ENCODE data around the gene AGPS.

DNA sequence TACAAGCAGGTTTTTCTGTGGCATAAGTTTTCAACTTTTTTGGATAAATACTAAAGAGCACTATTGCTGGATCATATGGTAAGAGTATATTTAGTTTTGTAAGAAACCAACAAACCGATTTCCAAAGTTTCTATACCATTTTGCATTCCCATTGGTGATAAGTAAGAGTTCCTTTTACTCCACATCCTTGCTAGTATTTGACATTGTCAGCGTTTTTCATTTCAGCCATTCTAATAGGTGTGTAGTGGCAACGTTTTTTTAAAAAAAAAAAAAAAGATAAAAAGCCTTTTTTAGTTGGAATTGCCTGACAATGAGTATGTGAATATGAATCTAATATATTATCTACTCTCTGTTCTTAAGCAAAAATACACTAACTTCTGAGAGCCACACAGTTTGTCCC lies 185.9 kb downstream of the AGPS start:
- TF ChIP-seq, protein P1, sequence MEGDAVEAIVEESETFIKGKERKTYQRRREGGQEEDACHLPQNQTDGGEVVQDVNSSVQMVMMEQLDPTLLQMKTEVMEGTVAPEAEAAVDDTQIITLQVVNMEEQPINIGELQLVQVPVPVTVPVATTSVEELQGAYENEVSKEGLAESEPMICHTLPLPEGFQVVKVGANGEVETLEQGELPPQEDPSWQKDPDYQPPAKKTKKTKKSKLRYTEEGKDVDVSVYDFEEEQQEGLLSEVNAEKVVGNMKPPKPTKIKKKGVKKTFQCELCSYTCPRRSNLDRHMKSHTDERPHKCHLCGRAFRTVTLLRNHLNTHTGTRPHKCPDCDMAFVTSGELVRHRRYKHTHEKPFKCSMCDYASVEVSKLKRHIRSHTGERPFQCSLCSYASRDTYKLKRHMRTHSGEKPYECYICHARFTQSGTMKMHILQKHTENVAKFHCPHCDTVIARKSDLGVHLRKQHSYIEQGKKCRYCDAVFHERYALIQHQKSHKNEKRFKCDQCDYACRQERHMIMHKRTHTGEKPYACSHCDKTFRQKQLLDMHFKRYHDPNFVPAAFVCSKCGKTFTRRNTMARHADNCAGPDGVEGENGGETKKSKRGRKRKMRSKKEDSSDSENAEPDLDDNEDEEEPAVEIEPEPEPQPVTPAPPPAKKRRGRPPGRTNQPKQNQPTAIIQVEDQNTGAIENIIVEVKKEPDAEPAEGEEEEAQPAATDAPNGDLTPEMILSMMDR (IDR thresholded peaks at IDR 0.05) = no peak
- no peak for TF ChIP-seq POLR2A (IDR thresholded peaks at IDR 0.05)

All from heart left ventricle (tissue), 13 donors.